HEK293T (cell line): ENCODE results near the gene ZNF662.

ENCODE experiments used
- CTCF ChIA-PET: fragments of 350-600 bp; formaldehyde crosslinking; extraction: SDS; loops from one replicate; lab custom pipeline; 2021; ENCODE audit warnings: antibody characterized with exemption, inconsistent platforms; lab: Yijun Ruan, JAX
- POLR2A ChIA-PET: fragments of 350-600 bp; formaldehyde crosslinking; extraction: SDS; loops from one replicate; lab custom pipeline; 2020; ENCODE audit warnings: antibody characterized with exemption, inconsistent platforms; lab: Yijun Ruan, JAX
- DNase-seq: peaks from one replicate; pipeline ENCODE4 v3.0.0; 2012; ENCODE audit warnings: mixed read lengths; ENCODE audit errors: extremely low spot score
- ARNT ChIP-seq: fragments of 450-650 bp; IDR thresholded peaks from 2 replicates; pipeline ENCODE4 v1.6.1; 2017; ENCODE audit warnings: mild to moderate bottlenecking
- BHLHE40 ChIP-seq: fragments of 450-650 bp; IDR thresholded peaks from 2 replicates; pipeline ENCODE4 v1.6.1; 2016; ENCODE audit warnings: mild to moderate bottlenecking, moderate library complexity, borderline replicate concordance
- CTBP1 ChIP-seq: fragments of 450-650 bp; IDR thresholded peaks from 2 replicates; pipeline ENCODE4 v1.6.1; 2016; ENCODE audit warnings: borderline replicate concordance
- ELF4 ChIP-seq: fragments of 450-650 bp; IDR thresholded peaks from 2 replicates; pipeline ENCODE4 v1.6.1; 2017; ENCODE audit warnings: antibody characterized with exemption
- FOXA1 ChIP-seq: fragments of 450-650 bp; IDR thresholded peaks from 2 replicates; pipeline ENCODE4 v1.6.1; 2016; ENCODE audit warnings: mild to moderate bottlenecking
- FOXK2 ChIP-seq: fragments of 450-650 bp; IDR thresholded peaks from 2 replicates; pipeline ENCODE4 v1.6.1; 2016; ENCODE audit warnings: mild to moderate bottlenecking
- FOXM1 ChIP-seq: fragments of 450-650 bp; IDR thresholded peaks from 2 replicates; pipeline ENCODE4 v1.6.1; 2017; ENCODE audit warnings: mild to moderate bottlenecking, borderline replicate concordance
- HDGF ChIP-seq: fragments of 450-650 bp; IDR thresholded peaks from 2 replicates; pipeline ENCODE4 v1.6.1; 2017; ENCODE audit warnings: antibody characterized with exemption, borderline replicate concordance
- L3MBTL2 ChIP-seq: fragments of 450-650 bp; conservative IDR thresholded peaks from 2 replicates; pipeline ENCODE4 v1.6.1; 2016; ENCODE audit warnings: mild to moderate bottlenecking
- LEF1 ChIP-seq: fragments of 450-650 bp; IDR thresholded peaks from 2 replicates; pipeline ENCODE4 v1.6.1; 2017; ENCODE audit warnings: mild to moderate bottlenecking, borderline replicate concordance
- NFRKB ChIP-seq: fragments of 450-650 bp; IDR thresholded peaks from 2 replicates; pipeline ENCODE4 v1.6.1; 2016; ENCODE audit warnings: mild to moderate bottlenecking, moderate library complexity
- PKNOX1 ChIP-seq: fragments of 450-650 bp; IDR thresholded peaks from 2 replicates; pipeline ENCODE4 v1.6.1; 2016
- SP1 ChIP-seq: fragments of 450-650 bp; IDR thresholded peaks from 2 replicates; pipeline ENCODE4 v1.6.1; 2017
- SUZ12 ChIP-seq: fragments of 450-650 bp; IDR thresholded peaks from 2 replicates; pipeline ENCODE4 v1.6.1; 2016; ENCODE audit warnings: mild to moderate bottlenecking
- TARDBP ChIP-seq: fragments of 450-650 bp; IDR thresholded peaks from 2 replicates; pipeline ENCODE4 v1.6.1; 2016
- ZNF384 ChIP-seq: fragments of 450-650 bp; IDR thresholded peaks from 2 replicates; pipeline ENCODE4 v1.6.1; 2016

ZNF662 gene

DNA sequence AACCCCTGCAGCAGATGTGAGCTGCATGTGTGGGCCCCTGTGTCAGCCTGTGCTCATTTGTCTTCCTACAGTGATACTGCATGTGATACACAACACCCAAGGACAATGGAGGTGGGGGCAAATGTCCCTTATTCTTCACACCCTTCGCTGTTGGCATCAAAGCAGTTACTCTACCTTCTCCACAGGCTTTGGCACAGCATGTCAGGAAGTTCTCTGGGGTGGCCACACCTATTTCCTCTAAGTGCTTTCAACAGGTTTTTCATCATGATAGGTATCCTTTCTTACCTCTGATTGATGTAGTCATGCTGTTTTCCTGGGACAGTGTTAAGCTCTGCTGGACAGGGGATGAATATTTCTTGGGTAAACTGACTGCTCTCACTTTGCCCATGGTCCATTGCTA lies 29.5 kb downstream of the ZNF662 start:
- DNase-seq: no peak
- ChIA-PET POLR2A (no interaction called here), CTCF (no interaction called here)
- TF ChIP-seq ZNF384 (no peak), NFRKB (no peak), FOXK2 (no peak), PKNOX1 (no peak), ELF4 (no peak), L3MBTL2 (no peak), TARDBP (no peak)

DNA sequence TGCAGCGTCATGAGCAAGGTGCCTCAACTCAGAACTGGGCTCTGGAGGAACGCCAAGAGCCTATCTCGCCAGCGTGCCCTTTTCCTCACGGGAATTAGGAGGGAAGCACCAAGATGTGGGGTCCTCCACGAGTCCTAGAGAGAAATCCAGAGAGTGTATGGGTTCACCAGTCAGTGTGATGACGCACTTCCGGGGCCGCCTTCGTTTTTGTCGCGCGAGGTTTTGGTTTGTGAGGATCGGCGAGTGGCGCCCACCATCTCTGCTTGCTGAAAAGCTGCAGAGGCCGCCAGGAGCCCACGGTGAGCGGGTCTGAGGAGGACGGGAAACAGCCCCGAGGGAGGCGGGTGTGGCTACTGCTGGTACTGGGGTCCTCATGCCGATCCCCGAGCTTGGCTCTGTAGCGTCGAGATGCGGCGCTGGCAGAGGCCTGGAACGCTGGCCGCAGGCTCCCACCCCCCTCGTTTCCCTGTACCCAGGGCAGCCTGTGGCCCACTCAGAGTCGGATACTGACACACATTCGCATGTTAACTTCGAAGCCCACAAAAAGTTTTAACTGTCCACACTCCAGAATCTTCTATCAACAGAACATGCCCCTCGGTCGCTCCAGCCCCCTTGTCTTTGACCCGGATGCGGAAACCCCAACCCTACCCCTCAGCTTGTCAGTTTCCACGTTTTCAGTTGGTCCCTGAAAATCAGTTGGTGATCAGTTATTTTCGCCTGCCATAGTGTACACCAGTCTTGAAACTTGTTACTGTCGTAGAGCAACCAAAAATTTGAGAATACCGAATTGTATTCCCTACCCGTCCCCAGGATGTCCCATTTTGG lies 30.4 kb downstream of the ZNF662 start:
- CTCF ChIA-PET: no interaction called here
- POLR2A ChIA-PET: no interaction called here
- DNase-seq: no peak
- TF ChIP-seq SP1 (no peak), FOXA1 (no peak), BHLHE40 (no peak), ARNT (no peak), SUZ12 (no peak), TARDBP (no peak), NFRKB (no peak), CTBP1 (no peak), HDGF (no peak), ELF4 (no peak), L3MBTL2 (no peak), FOXK2 (no peak), PKNOX1 (no peak), FOXM1 (no peak), ZNF384 (no peak), LEF1 (no peak)

DNA sequence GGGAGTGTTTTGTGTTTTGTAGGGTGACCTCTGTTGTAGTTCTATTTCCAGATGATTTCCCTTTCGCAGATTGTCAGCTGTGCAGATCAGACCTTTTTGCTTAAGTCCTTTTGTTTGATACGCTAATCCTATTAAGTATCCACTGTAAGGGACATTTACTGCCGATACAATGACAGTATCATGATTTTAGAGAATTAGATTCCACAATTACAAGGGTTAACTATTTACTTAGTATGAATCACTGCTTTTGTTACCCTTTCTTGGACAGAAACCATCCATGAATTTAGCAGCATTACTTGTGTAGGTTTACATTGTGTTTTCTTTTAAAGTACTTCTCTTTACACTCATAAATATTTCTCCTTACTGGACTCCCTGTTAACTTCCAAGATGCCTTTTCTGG lies 31.4 kb downstream of the ZNF662 start:
- CTCF ChIA-PET: no interaction called here
- no peak for DNase-seq
- no peak for TF ChIP-seq FOXM1
- no peak for TF ChIP-seq LEF1
- TF ChIP-seq SP1: no peak
- TF ChIP-seq HDGF: no peak
- no peak for TF ChIP-seq L3MBTL2
- no peak for TF ChIP-seq TARDBP
- TF ChIP-seq FOXK2: no peak
- no peak for TF ChIP-seq NFRKB
- TF ChIP-seq ZNF384: no peak
- no peak for TF ChIP-seq ARNT
- TF ChIP-seq PKNOX1: no peak
- POLR2A ChIA-PET: no interaction called here

- DNase-seq: no peak
- ChIA-PET POLR2A (no interaction called here), CTCF (no interaction called here)
- TF ChIP-seq ELF4 (no peak), FOXK2 (no peak), PKNOX1 (no peak), LEF1 (no peak), ZNF384 (no peak), BHLHE40 (no peak), CTBP1 (no peak), FOXA1 (no peak), SUZ12 (no peak), SP1 (no peak), HDGF (no peak), ARNT (no peak)
Observed at GRCh38 chr3:42942693-42943092, 36.8 kb downstream of the ZNF662 start.

- no peak for DNase-seq
- TF ChIP-seq ZNF384: no peak
- no peak for TF ChIP-seq SUZ12
- no peak for TF ChIP-seq ELF4
- ChIA-PET CTCF (no interaction called here), POLR2A (no interaction called here)
Observed at GRCh38 chr3:42946050-42946449, 40.1 kb downstream of the ZNF662 start.

GRCh38 chr3:42957573-42957972 lies 51.6 kb downstream of the ZNF662 start:
- POLR2A ChIA-PET: no interaction called here
- TF ChIP-seq NFRKB: no peak
- no peak for TF ChIP-seq FOXM1
- TF ChIP-seq FOXK2: no peak
- TF ChIP-seq L3MBTL2: no peak
- TF ChIP-seq ZNF384: no peak
- TF ChIP-seq SP1: no peak
- no peak for TF ChIP-seq BHLHE40
- no peak for TF ChIP-seq TARDBP
- TF ChIP-seq ARNT: no peak
- no peak for TF ChIP-seq FOXA1
- no peak for TF ChIP-seq CTBP1
- CTCF ChIA-PET: no interaction called here
- no peak for DNase-seq
